Gastrocnemius medialis (tissue), 4 donors: ENCODE measurements around the gene SLC25A1. TPM values are rescaled to one million over a fixed set of nuclear protein-coding genes. Genes with fewer than 3 reads are reported as not detected.

ENCODE experiments used
- ATAC-seq, 2 donors: fragments of 150-250 bp; one replicate each; pipeline ENCODE4 v1.9.1; 2016
- DNase-seq, 2 donors: peaks; one replicate each; pipeline ENCODE4 v3.0.0-alpha.2; 2019
- H3K27ac ChIP-seq, 4 donors: fragments of 200-600 bp; sonication (generic); 1 replicate in 1 of 4; 2 replicates in 3 of 4; pipeline ENCODE4 v1.5.1; 2016 to 2018; ENCODE audit warnings: mild to moderate bottlenecking in 2 of 4, moderate library complexity in 1 of 4
- H3K27me3 ChIP-seq, 3 donors: fragments of 200-600 bp; sonication (generic) in 2 of 3; 1 replicate in 1 of 3; 2 replicates in 2 of 3; pipeline versions ENCODE4 v1.5.1 to v1.6.0; 2016 to 2019; ENCODE audit warnings: mild to moderate bottlenecking in 1 of 3, moderate library complexity in 1 of 3
- H3K36me3 ChIP-seq, 2 donors: fragments of 200-600 bp; sonication (generic) in 1 of 2; one replicate each; pipeline ENCODE4 v1.5.1; 2017 to 2018
- H3K4me1 ChIP-seq, 2 donors: fragments of 200-600 bp; sonication (generic) in 1 of 2; one replicate each; pipeline ENCODE4 v1.5.1; 2016 to 2017; ENCODE audit warnings: mild to moderate bottlenecking in 2 of 2
- H3K4me3 ChIP-seq, 4 donors: fragments of 200-600 bp; sonication (generic) in 3 of 4; 1 replicate in 1 of 4; 2 replicates in 3 of 4; pipeline ENCODE4 v1.5.1; 2016 to 2019; ENCODE audit warnings: mild to moderate bottlenecking in 2 of 4
- H3K9me3 ChIP-seq, 3 donors: fragments of 200-600 bp; sonication (generic) in 2 of 3; 1 replicate in 1 of 3; 2 replicates in 2 of 3; pipeline ENCODE4 v1.5.1; 2016 to 2019
- CTCF ChIP-seq, 5 experiments: fragments of 450-650 bp in 3 of 5; fragments of 200-600 bp in 2 of 5; sonication (generic) in 2 of 5; IDR thresholded peaks in 4 of 5; conservative IDR thresholded peaks in 1 of 5; 1 replicate in 4 of 5; 2 replicates in 1 of 5; pipeline ENCODE4 v1.5.1; 2016 to 2019; ENCODE audit warnings: antibody characterized with exemption in 5 of 5, mild to moderate bottlenecking in 3 of 5, moderate library complexity in 3 of 5
- POLR2A ChIP-seq, 2 donors: fragments of 450-650 bp; IDR thresholded peaks; one replicate each; pipeline ENCODE4 v1.6.1; 2017; ENCODE audit warnings: antibody characterized with exemption in 2 of 2, mild to moderate bottlenecking in 2 of 2, moderate library complexity in 2 of 2
- in situ Hi-C, 4 donors: fragments of 200-750 bp; cut with MboI; loops; one replicate each; pipeline versions ENCODE4 v1.15.0 to v1.8.0; 2017; ENCODE audit warnings: low sequenced_read_pairs in 4 of 4
- intact Hi-C: fragments of 100-400 bp; cut with DNase I; formaldehyde crosslinking; loops from one replicate; pipeline ENCODE4 v1.15.1; 2023; ENCODE audit warnings: low total_unique reads
- total RNA-seq, 4 donors: library from RNA; depleted of rRNA; stranded (reverse); fragments of >200 nt; gene quantifications; one replicate each; pipeline versions ENCODE4 v1.1.0 to v1.2.3, GENCODE V29; 2016

The SLC25A1 gene
- total RNA-seq, 4 donors from 2014 or later, result 10.5 to 16.6 (median 13.5) TPM

GRCh38 chr22:19222242-19223005 lies 43.9 kb upstream of the SLC25A1 start:
- DNase-seq (no peak), ATAC-seq (no peak)
- TF ChIP-seq CTCF (IDR thresholded peaks at IDR 0.05 in 4 of 5, conservative IDR thresholded peaks at IDR 0.05 in 1 of 5) (no peak), POLR2A (IDR thresholded peaks at IDR 0.05) (no peak)
- Histone ChIP-seq H3K27ac (peak overlapping the region; percentile 24 to 90 (median 47)), H3K36me3 (peaks cover 0 to 80% of the 10 kb centered on the region in 2 donors), H3K9me3 (no peaks in the 10 kb centered on the region), H3K4me1 (peaks cover 21 to 23% of the 10 kb centered on the region in 2 donors), H3K4me3 (no peak overlapping the region), H3K27me3 (no peaks in the 10 kb centered on the region)
- in situ Hi-C loops (loop anchor here in 2 of 4 donors (10.0 to 25.0 kb wide), 2 partner anchors 52 to 165 kb away; no protein-coding TSS in a partner anchor), intact Hi-C loops (no loop called here)

GRCh38 chr22:19220867-19221266 lies 42.3 kb upstream of the SLC25A1 start:
- H3K36me3 ChIP-seq, result peaks cover 0 to 80% of the 10 kb centered on the region in 2 donors
- H3K9me3 ChIP-seq, result no peaks in the 10 kb centered on the region
- no peaks in the 10 kb centered on the region for H3K27me3 ChIP-seq
- no peak for TF ChIP-seq CTCF (IDR thresholded peaks at IDR 0.05 in 4 of 5, conservative IDR thresholded peaks at IDR 0.05 in 1 of 5)
- DNase-seq (no peak), ATAC-seq (no peak)
- in situ Hi-C loops, result loop anchor here in 2 of 4 donors (10.0 to 25.0 kb wide), 2 partner anchors 54 to 166 kb away; no protein-coding TSS in a partner anchor
- peak overlapping the region in 3 of 4 donors; percentile 86 to 90 (median 90) for H3K27ac ChIP-seq
- H3K4me3 ChIP-seq, result no peak overlapping the region
- intact Hi-C loops, result no loop called here
- H3K4me1 ChIP-seq, result peaks cover 32 to 36% of the 10 kb centered on the region in 2 donors

GRCh38 chr22:19218541-19219233 lies 40.2 kb upstream of the SLC25A1 start:
- peaks cover 0 to 80% of the 10 kb centered on the region in 2 donors for H3K36me3 ChIP-seq
- in situ Hi-C loops (loop anchor here in 1 of 4 donors (25.0 kb wide), 1 partner anchor 169 kb away; no protein-coding TSS in a partner anchor), intact Hi-C loops (loop anchor here (1.0 to 5.0 kb wide), 3 partner anchors 36 to 261 kb away; partner anchors contain the start of genes CDC45, CLTCL1 and UFD1)
- H3K4me1 ChIP-seq, result peaks cover 36 to 47% of the 10 kb centered on the region in 2 donors
- ATAC-seq, result peak; percentile 89 to 90
- no peaks in the 10 kb centered on the region for H3K9me3 ChIP-seq
- DNase-seq, result peak; percentile 73 to 88
- H3K27ac ChIP-seq, result peak overlapping the region; percentile 83 to 90 (median 88)
- no peak overlapping the region for H3K4me3 ChIP-seq
- H3K27me3 ChIP-seq, result no peaks in the 10 kb centered on the region
- no peak for TF ChIP-seq CTCF (IDR thresholded peaks at IDR 0.05 in 4 of 5, conservative IDR thresholded peaks at IDR 0.05 in 1 of 5)
- TF ChIP-seq POLR2A (IDR thresholded peaks at IDR 0.05), result no peak

GRCh38 chr22:19216579-19216978 lies 38.0 kb upstream of the SLC25A1 start:
- TF ChIP-seq POLR2A (IDR thresholded peaks at IDR 0.05) (no peak), CTCF (IDR thresholded peaks at IDR 0.05 in 4 of 5, conservative IDR thresholded peaks at IDR 0.05 in 1 of 5) (no peak)
- no peak overlapping the region for H3K4me3 ChIP-seq
- ATAC-seq (no peak), DNase-seq (peak in 1 of 2 donors; percentile 7)
- H3K27ac ChIP-seq, result peak overlapping the region; percentile 83 to 90 (median 88)
- intact Hi-C loops (loop anchor here (5.0 kb wide), 2 partner anchors 34 to 76 kb away; partner anchors contain the start of gene CLTCL1), in situ Hi-C loops (loop anchor here in 1 of 4 donors (25.0 kb wide), 1 partner anchor 171 kb away; no protein-coding TSS in a partner anchor)
- H3K36me3 ChIP-seq, result peaks cover 0 to 62% of the 10 kb centered on the region in 2 donors
- peaks cover 36 to 47% of the 10 kb centered on the region in 2 donors for H3K4me1 ChIP-seq
- no peaks in the 10 kb centered on the region for H3K9me3 ChIP-seq
- no peaks in the 10 kb centered on the region for H3K27me3 ChIP-seq
